Ovary (tissue), 3 donors: Measurements from ENCODE around the gene SLC9A7.

Source experiments
- CTCF ChIP-seq, 3 donors: fragments of 450-650 bp in 2 of 3; fragments of 200-600 bp in 1 of 3; IDR thresholded peaks; one replicate each; pipeline versions ENCODE4 v1.5.1 to v1.8.0; 2016 to 2022; ENCODE audit warnings: antibody characterized with exemption in 3 of 3, mild to moderate bottlenecking in 1 of 3
- EP300 ChIP-seq: sonication (generic); formaldehyde crosslinking; IDR thresholded peaks from one replicate; pipeline ENCODE4 v1.6.1; 2017; ENCODE audit warnings: antibody characterized with exemption
- POLR2A ChIP-seq: fragments of 450-650 bp; IDR thresholded peaks from one replicate; pipeline ENCODE4 v1.6.1; 2017; ENCODE audit warnings: antibody characterized with exemption, mild to moderate bottlenecking, moderate library complexity
- donor health status: DM: no; HTN: no; CAD: no.

- TF ChIP-seq POLR2A (no peak), CTCF (IDR thresholded peaks at IDR 0.05) (no peak), EP300 (no peak)
Observed at GRCh38 chrX:46624090-46624786, 134.7 kb downstream of the SLC9A7 start.
